Measurements from ENCODE around the gene RAB29. TPM values are rescaled to one million over a fixed set of nuclear protein-coding genes. Genes with fewer than 3 reads are reported as not detected.

Gene RAB29
- total and polyA plus RNA-seq, 9 of the 15 experiments (the other 6 are each of a cell fraction or from before 2014, with no cell fraction given): 6.3 to 17.6 (median 8.0) TPM

DNA sequence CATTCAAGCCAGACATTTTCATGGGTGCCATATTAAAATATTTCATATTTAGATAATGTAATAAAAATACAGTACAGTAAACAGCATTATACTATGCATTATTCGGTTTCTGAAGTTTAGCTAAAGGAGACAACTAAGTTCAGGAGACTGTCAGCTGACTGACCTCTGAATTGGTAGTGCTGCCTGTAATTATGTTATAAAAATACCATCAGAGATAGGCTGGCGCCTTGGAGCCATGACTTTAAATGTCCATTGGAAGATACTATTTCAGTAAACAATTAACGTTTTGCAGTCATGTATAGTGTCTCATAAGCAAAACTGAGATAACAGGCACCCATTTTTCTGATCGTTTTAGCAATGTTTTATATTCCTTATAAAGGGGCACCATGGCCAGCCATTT is 11.3 kb upstream of the RAB29 start:
- intact Hi-C loops (cut with micrococcal nuclease) (loop anchor here (5.0 to 10.0 kb wide), 2 partner anchors 129 to 192 kb away; no protein-coding TSS in a partner anchor), in situ Hi-C loops (cut with MboI) (no loop called here)
- Histone ChIP-seq H3K27ac (ENCODE audit: extremely low read depth, low read depth, low read length) (peak overlapping the region; percentile 76; the same call in 2 of the 3 replicates), H3K9ac (ENCODE audit: insufficient read depth in 1 of 2, low read depth in 2 of 2, low read length in 2 of 2) (peak overlapping the region in 1 of 2 experiments; percentile 57; a peak in 1 of 4 replicates), H3K4me3 (no peak overlapping the region), H3K4me2 (ENCODE audit: insufficient read depth, low read length) (no peak overlapping the region; the same call in 1 of the 2 replicates), H3K9me1 (ENCODE audit: control insufficient read depth, insufficient read depth, low read length) (no peaks in the 10 kb centered on the region), H3K36me3 (ENCODE audit: control insufficient read depth, insufficient read depth, low read length) (peaks cover 6% of the 10 kb centered on the region; the same call in 1 of the 3 replicates), H3K9me3 (replicated peaks; ENCODE audit: control insufficient read depth, insufficient read depth, low read depth, low read length) (no peaks in the 10 kb centered on the region), H3K27me3 (ENCODE audit: control insufficient read depth in 2 of 2, insufficient read depth in 2 of 2, low read length in 2 of 2) (no peaks in the 10 kb centered on the region), H3K79me2 (ENCODE audit: control insufficient read depth, insufficient read depth, low read length) (no peaks in the 10 kb centered on the region), H2AFZ (ENCODE audit: low read depth, low read length) (peak overlapping the region; percentile 92), H4K20me1 (replicated peaks; ENCODE audit: control insufficient read depth, insufficient read depth, low read length) (0 out of 2 replicates have a peak, but pooled peaks cover under 1% of the 10 kb centered on the region), H3K4me1 (replicated peaks in 1 of 2; ENCODE audit: control insufficient read depth in 2 of 2, insufficient read depth in 2 of 2, low read length in 2 of 2) (peaks cover 7 to 20% of the 10 kb centered on the region in 2 experiments; a peak in 4 of 5 replicates)
- DNase-seq (ENCODE audit: extremely low read depth in 1 of 4, low spot score in 3 of 4): no peak
- ATAC-seq: no peak
- no peak for FAIRE-seq
- ChIA-PET POLR2A (interaction anchor here (0.5 to 1.9 kb wide), 3 partner anchors 11 to 18 kb away, joined by 3 to 7 read pairs (median 6); partner anchors contain the start of gene RAB29), CTCF (ENCODE audit: low intra/inter-chr PET ratio) (interaction anchor here (1.2 kb wide), 1 partner anchor 191 kb away, joined by 3 read pairs; no protein-coding TSS in a partner anchor)
- BruUV-seq (replicated peaks): no TSS peak
- 40% methylated on average over 4 of the region's 4 CpGs for WGBS (ENCODE audit: insufficient coverage, low coverage, missing lambda C conversion rate)
- TF ChIP-seq PRMT5 (CRISPR knock-in tag; IDR thresholded peaks at IDR 0.05): no peak
- TF ChIP-seq, protein P1, sequence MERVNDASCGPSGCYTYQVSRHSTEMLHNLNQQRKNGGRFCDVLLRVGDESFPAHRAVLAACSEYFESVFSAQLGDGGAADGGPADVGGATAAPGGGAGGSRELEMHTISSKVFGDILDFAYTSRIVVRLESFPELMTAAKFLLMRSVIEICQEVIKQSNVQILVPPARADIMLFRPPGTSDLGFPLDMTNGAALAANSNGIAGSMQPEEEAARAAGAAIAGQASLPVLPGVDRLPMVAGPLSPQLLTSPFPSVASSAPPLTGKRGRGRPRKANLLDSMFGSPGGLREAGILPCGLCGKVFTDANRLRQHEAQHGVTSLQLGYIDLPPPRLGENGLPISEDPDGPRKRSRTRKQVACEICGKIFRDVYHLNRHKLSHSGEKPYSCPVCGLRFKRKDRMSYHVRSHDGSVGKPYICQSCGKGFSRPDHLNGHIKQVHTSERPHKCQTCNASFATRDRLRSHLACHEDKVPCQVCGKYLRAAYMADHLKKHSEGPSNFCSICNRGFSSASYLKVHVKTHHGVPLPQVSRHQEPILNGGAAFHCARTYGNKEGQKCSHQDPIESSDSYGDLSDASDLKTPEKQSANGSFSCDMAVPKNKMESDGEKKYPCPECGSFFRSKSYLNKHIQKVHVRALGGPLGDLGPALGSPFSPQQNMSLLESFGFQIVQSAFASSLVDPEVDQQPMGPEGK (CRISPR knock-in tag; IDR thresholded peaks at IDR 0.05; ENCODE audit: borderline replicate concordance): no peak
- TF ChIP-seq, protein P2, sequence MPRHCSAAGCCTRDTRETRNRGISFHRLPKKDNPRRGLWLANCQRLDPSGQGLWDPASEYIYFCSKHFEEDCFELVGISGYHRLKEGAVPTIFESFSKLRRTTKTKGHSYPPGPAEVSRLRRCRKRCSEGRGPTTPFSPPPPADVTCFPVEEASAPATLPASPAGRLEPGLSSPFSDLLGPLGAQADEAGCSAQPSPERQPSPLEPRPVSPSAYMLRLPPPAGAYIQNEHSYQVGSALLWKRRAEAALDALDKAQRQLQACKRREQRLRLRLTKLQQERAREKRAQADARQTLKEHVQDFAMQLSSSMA (CRISPR knock-in tag; IDR thresholded peaks at IDR 0.05): no peak
- TF ChIP-seq POU5F1 (IDR thresholded peaks at IDR 0.05; ENCODE audit: borderline replicate concordance, low read depth, low read length, partially characterized antibody): no peak
- no peak for TF ChIP-seq TSC22D4 (tag; IDR thresholded peaks at IDR 0.05)
- no peak for TF ChIP-seq ADNP (tag; IDR thresholded peaks at IDR 0.05)
- TF ChIP-seq ZNF23 (CRISPR knock-in tag; IDR thresholded peaks at IDR 0.05): no peak
- TF ChIP-seq MAZ (CRISPR knock-in tag; conservative IDR thresholded peaks at IDR 0.05 in 1 of 2, IDR thresholded peaks at IDR 0.05 in 1 of 2): no peak
- no peak for TF ChIP-seq RHOXF2B (CRISPR knock-in tag; conservative IDR thresholded peaks at IDR 0.05)
- no peak for TF ChIP-seq BCOR (IDR thresholded peaks at IDR 0.05)
- TF ChIP-seq ZNF431 (CRISPR knock-in tag; IDR thresholded peaks at IDR 0.05): no peak
- no peak for TF ChIP-seq BRD9 (IDR thresholded peaks at IDR 0.05; ENCODE audit: low read depth, partially characterized antibody)
- no peak for TF ChIP-seq KDM4B (IDR thresholded peaks at IDR 0.05; ENCODE audit: borderline replicate concordance in 2 of 2, low read depth in 1 of 2)
- TF ChIP-seq EWSR1 (IDR thresholded peaks at IDR 0.05; ENCODE audit: borderline replicate concordance, low read depth, partially characterized antibody): no peak

Measured in K562 (cell line).